GM12878 (cell line): Measurements from ENCODE around the gene ARHGDIA. TPM values are rescaled to one million over a fixed set of nuclear protein-coding genes. Genes with fewer than 3 reads are reported as not detected.

Experiments
- ATAC-seq: fragments of 200-7000 bp; cut with Tn5 transposase; 3 replicates; pipeline ENCODE4 v1.9.1; 2020; ENCODE audit warnings: mild to moderate bottlenecking, moderate library complexity
- BruUV-seq: library from RNA; stranded (reverse); fragments of 400-500 nt; replicated peaks from 2 replicates; lab custom pipeline; 2021; lab: Mats Ljungman, UMichigan
- CTCF ChIA-PET: fragments of 300-600 bp; sonication (Branson Sonifier 250); formaldehyde crosslinking; extraction: SDS; loops from one replicate; lab custom pipeline; 2021; ENCODE audit warnings: inconsistent platforms; lab: Yijun Ruan, JAX
- POLR2A ChIA-PET: fragments of 350-600 bp; formaldehyde crosslinking; extraction: SDS; loops from one replicate; lab custom pipeline; 2021; ENCODE audit warnings: inconsistent platforms; lab: Charles Lee
- RAD21 ChIA-PET: fragments of 300-600 bp; sonication (Branson Sonifier 250); formaldehyde crosslinking; loops from one replicate; lab custom pipeline; 2023; ENCODE audit warnings: antibody characterized with exemption; ENCODE audit not compliant: unreplicated experiment; lab: Charles Lee
- SMC1A ChIA-PET: fragments of 300-600 bp; sonication (Branson Sonifier 250); formaldehyde crosslinking; loops from one replicate; lab custom pipeline; 2023; ENCODE audit not compliant: unreplicated experiment, uncharacterized antibody; lab: Charles Lee
- DNase-seq: peaks from one replicate; pipeline ENCODE4 v3.0.0-alpha.2; 2011; ENCODE audit warnings: low read depth, low spot score
- FAIRE-seq: peaks from 3 replicates; lab custom pipeline; 2011; peaks lifted over from hg19 to GRCh38; lab: Jason Lieb, UNC
- H2AFZ ChIP-seq: 2 replicates; pipeline ENCODE4 v1.6.0; 2011; ENCODE audit warnings: low read depth, low read length, control low read depth; ENCODE audit not compliant: control insufficient read depth
- H3K27ac ChIP-seq: 2 replicates; pipeline ENCODE4 v1.5.1; 2011; ENCODE audit warnings: control low read depth; ENCODE audit not compliant: control insufficient read depth, insufficient read depth
- H3K27me3 ChIP-seq, 2 experiments: replicated peaks in 1 of 2; 2 replicates each; pipeline versions ENCODE4 v1.6.0 to v1.6.1; 2011; ENCODE audit warnings: low read length in 1 of 2; ENCODE audit not compliant: control insufficient read depth in 2 of 2, insufficient read depth in 2 of 2
- H3K36me3 ChIP-seq, 2 experiments: 2 replicates each; pipeline ENCODE4 v1.5.1; 2011; ENCODE audit warnings: low read length in 1 of 2; ENCODE audit not compliant: control insufficient read depth in 2 of 2, insufficient read depth in 2 of 2
- H3K4me1 ChIP-seq: 2 replicates; pipeline ENCODE4 v1.6.1; 2011; ENCODE audit warnings: mild to moderate bottlenecking, low read length, moderate library complexity, mixed read lengths; ENCODE audit not compliant: control insufficient read depth, insufficient read depth
- H3K4me2 ChIP-seq: 2 replicates; pipeline ENCODE4 v1.6.0; 2011; ENCODE audit warnings: control low read depth; ENCODE audit not compliant: control insufficient read depth, insufficient read depth
- H3K4me3 ChIP-seq: fragments of 200-600 bp; sonication (generic); 2 replicates; pipeline ENCODE4 v1.5.1; 2016
- H3K79me2 ChIP-seq: 2 replicates; pipeline ENCODE4 v1.6.0; 2011; ENCODE audit warnings: low read length; ENCODE audit not compliant: control insufficient read depth, insufficient read depth
- H3K9ac ChIP-seq: 2 replicates; pipeline ENCODE4 v1.8.0; 2011; ENCODE audit warnings: low read length, control low read depth, mixed read lengths; ENCODE audit not compliant: control insufficient read depth, insufficient read depth
- H3K9me3 ChIP-seq: replicated peaks from 3 replicates; pipeline ENCODE4 v1.5.1; 2011; ENCODE audit warnings: mild to moderate bottlenecking, low read length; ENCODE audit not compliant: control insufficient read depth, insufficient read depth
- H4K20me1 ChIP-seq: 2 replicates; pipeline ENCODE4 v1.6.0; 2011; ENCODE audit not compliant: control insufficient read depth, insufficient read depth
- BCL11A ChIP-seq: IDR thresholded peaks from 2 replicates; pipeline ENCODE4 v1.6.1; 2011; ENCODE audit warnings: low read depth, low read length
- BHLHE40 ChIP-seq, 2 experiments: fragments of 450-650 bp in 1 of 2; IDR thresholded peaks; 2 replicates each; pipeline ENCODE4 v1.6.1; 2011 to 2017; ENCODE audit warnings: low read depth in 2 of 2, borderline replicate concordance in 1 of 2, improper control_type of control experiment in 1 of 2, low read length in 1 of 2, mild to moderate bottlenecking in 1 of 2
- BRCA1 ChIP-seq: IDR thresholded peaks from 2 replicates; pipeline ENCODE4 v1.6.1; 2011; ENCODE audit warnings: low read depth, low read length, improper control_type of control experiment
- HDGF ChIP-seq: fragments of 450-650 bp; IDR thresholded peaks from 2 replicates; pipeline ENCODE4 v1.6.1; 2016; ENCODE audit warnings: antibody characterized with exemption
- MEF2A ChIP-seq: IDR thresholded peaks from 2 replicates; pipeline ENCODE4 v1.6.1; 2011; ENCODE audit warnings: low read depth, mild to moderate bottlenecking, low read length, moderate library complexity; ENCODE audit not compliant: insufficient read depth
- MEF2B ChIP-seq: fragments of 450-650 bp; IDR thresholded peaks from 2 replicates; pipeline ENCODE4 v1.6.1; 2018; ENCODE audit warnings: mild to moderate bottlenecking, moderate library complexity; ENCODE audit not compliant: partially characterized antibody, poor library complexity, severe bottlenecking
- MYB ChIP-seq: fragments of 150-350 bp; IDR thresholded peaks from 2 replicates; pipeline ENCODE4 v1.6.1; 2014; ENCODE audit warnings: mild to moderate bottlenecking, low read depth, low read length, borderline replicate concordance
- NRF1 ChIP-seq: conservative IDR thresholded peaks from 2 replicates; pipeline ENCODE4 v1.6.1; 2011; ENCODE audit warnings: mild to moderate bottlenecking, low read depth, low read length, improper control_type of control experiment
- PML ChIP-seq: IDR thresholded peaks from 2 replicates; pipeline ENCODE4 v1.6.1; 2012; ENCODE audit warnings: low read length, inconsistent platforms
- POLR2A ChIP-seq: IDR thresholded peaks from 2 replicates; pipeline ENCODE4 v1.6.1; 2011; ENCODE audit warnings: low read depth, mild to moderate bottlenecking, low read length
- SREBF1 ChIP-seq: IDR thresholded peaks from 2 replicates; pipeline ENCODE4 v1.6.1; 2012; ENCODE audit warnings: mild to moderate bottlenecking, low read length
- WGBS: methylation state at CpG from one replicate; pipeline ENCODE4 v1.1.6; 2016; ENCODE audit warnings: low lambda C conversion rate; ENCODE audit not compliant: insufficient replicate concordance, insufficient coverage; ENCODE audit errors: missing lambda C conversion rate; 5-methylcytosine and 5-hydroxymethylcytosine counted together
- in situ Hi-C: fragments of 300-500 bp; cut with MboI; formaldehyde crosslinking; loops from 9 replicates; pipeline ENCODE4 v1.14.3; 2018; ENCODE audit warnings: mixed read lengths
- intact Hi-C: fragments of 100-400 bp; cut with micrococcal nuclease; formaldehyde crosslinking; loops from one replicate; pipeline ENCODE4 v1.14.2; 2022; ENCODE audit not compliant: unreplicated experiment
- polyA plus RNA-seq, 11 experiments: library from polyadenylated mRNA; depleted of rRNA in 4 of 11; unstranded in 6 of 11; stranded (reverse) in 5 of 11; fragments of >200 nt; fragmentation: Nextera tagmentation in 4 of 11; fragmentation: Illumina TruSeq in 1 of 11; extraction: Ambion mirVana in 4 of 11; extraction: Trizol in 1 of 11; gene quantifications; 1 replicate in 1 of 11; 2 replicates in 10 of 11; pipeline versions ENCODE4 v1.2.1 to v1.2.3, GENCODE V29; 2011 to 2016; ENCODE audit warnings: inconsistent platforms in 2 of 11, missing spikeins in 2 of 11, low read depth in 1 of 11
- total RNA-seq, 4 experiments: library from RNA; depleted of rRNA in 3 of 4; stranded (reverse); fragments of >200 nt in 3 of 4; fragmentation: Illumina TruSeq in 1 of 4; extraction: Trizol in 1 of 4; gene quantifications; 2 replicates each; pipeline versions ENCODE4 v1.2.1 to v1.2.3, GENCODE V29; 2013 to 2021
- TF ChIP-seq, protein P1 (sequence below): fragments of 450-650 bp; IDR thresholded peaks from 2 replicates; pipeline ENCODE4 v1.6.1; 2017; ENCODE audit warnings: mild to moderate bottlenecking, moderate library complexity

ARHGDIA gene
- total and polyA plus RNA-seq, 10 of the 15 experiments (the other 5 are each of a cell fraction or from before 2014, with no cell fraction given), result 17.9 to 552 (median 169) TPM

DNA sequence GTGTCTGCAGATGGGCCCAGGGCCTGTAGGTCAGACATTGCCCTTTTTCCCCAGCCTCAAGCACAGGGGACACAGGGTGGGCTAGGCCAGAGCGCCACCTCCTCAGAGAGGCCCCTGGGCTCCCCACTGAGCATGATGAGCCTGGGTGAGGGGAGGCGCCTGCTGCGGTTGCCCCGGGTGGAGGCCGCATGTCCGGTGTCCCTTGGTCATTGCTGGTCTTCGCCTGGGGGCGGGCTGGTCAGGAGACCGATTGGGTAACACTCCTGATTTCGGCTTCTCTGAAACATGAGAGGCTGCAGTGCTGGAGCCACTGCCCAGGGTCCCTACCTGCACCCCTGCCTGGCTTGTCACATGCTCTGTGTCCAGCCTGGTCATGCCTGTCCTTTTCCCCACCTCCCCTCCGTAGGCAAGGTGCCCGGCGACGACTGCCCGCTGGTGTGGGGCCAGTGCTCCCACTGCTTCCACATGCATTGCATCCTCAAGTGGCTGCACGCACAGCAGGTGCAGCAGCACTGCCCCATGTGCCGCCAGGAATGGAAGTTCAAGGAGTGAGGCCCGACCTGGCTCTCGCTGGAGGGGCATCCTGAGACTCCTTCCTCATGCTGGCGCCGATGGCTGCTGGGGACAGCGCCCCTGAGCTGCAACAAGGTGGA lies 28.5 kb upstream of the ARHGDIA start:
- FAIRE-seq (no peak), ATAC-seq (no peak), DNase-seq (no peak)
- WGBS, result 96% methylated on average over 21 of the region's 22 CpGs
- Histone ChIP-seq H3K27ac (no peak overlapping the region), H3K9me3 (no peaks in the 10 kb centered on the region), H3K4me2 (no peak overlapping the region), H3K36me3 (peaks cover 3 to 14% of the 10 kb centered on the region in 2 experiments; a peak in 3 of 4 replicates), H3K79me2 (no peaks in the 10 kb centered on the region), H3K4me1 (no peaks in the 10 kb centered on the region), H2AFZ (no peak overlapping the region), H3K27me3 (no peaks in the 10 kb centered on the region; a peak in 1 of 4 replicates), H3K4me3 (no peak overlapping the region), H3K9ac (no peak overlapping the region), H4K20me1 (no peaks in the 10 kb centered on the region)
- TF ChIP-seq POLR2A (peak; percentile 52), PML (no peak)
- intact Hi-C loops, result no loop called here
- BruUV-seq, result no TSS peak
- in situ Hi-C loops, result no loop called here
- ChIA-PET POLR2A (no interaction called here), SMC1A (no interaction called here), CTCF (no interaction called here), RAD21 (no interaction called here)

DNA sequence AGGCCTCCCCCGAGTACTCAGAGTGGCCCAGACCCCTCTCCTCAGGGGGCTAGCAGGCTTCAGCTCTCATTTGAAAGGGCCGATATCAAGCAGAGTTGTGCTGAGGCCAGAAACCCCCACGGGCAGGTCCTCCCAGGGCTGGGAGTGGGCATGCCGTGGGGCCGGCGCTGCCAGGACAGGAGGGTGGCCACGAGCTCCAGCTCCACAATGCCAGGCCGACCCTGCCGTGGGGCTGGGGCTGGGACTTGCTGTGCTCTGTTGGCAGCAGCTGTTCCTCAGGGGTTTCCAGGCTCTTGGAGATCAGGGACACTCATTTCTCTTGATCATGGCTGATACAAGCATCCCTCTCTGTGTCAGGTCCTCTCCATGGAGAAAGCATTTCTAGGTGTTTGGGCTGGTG lies 27.7 kb upstream of the ARHGDIA start:
- BruUV-seq, result no TSS peak
- Histone ChIP-seq H3K27ac (no peak overlapping the region), H3K4me3 (no peak overlapping the region), H3K79me2 (peaks cover 3% of the 10 kb centered on the region), H3K9me3 (no peaks in the 10 kb centered on the region), H3K4me1 (peaks cover 5% of the 10 kb centered on the region), H4K20me1 (no peaks in the 10 kb centered on the region), H3K9ac (no peak overlapping the region), H2AFZ (no peak overlapping the region), H3K36me3 (peaks cover 3 to 14% of the 10 kb centered on the region in 2 experiments; a peak in 3 of 4 replicates), H3K4me2 (no peak overlapping the region), H3K27me3 (no peaks in the 10 kb centered on the region; a peak in 1 of 4 replicates)
- ChIA-PET SMC1A (no interaction called here), RAD21 (no interaction called here), POLR2A (no interaction called here), CTCF (no interaction called here)
- no peak for FAIRE-seq
- in situ Hi-C loops, result no loop called here
- no peak for DNase-seq
- WGBS, result 86% methylated on average over 8 of the region's 9 CpGs
- intact Hi-C loops, result no loop called here
- no peak for ATAC-seq
- TF ChIP-seq MEF2B (no peak), BHLHE40 (IDR thresholded peaks at IDR 0.05; ENCODE audit: borderline replicate concordance in 1 of 2, low read depth in 2 of 2, low read length in 1 of 2) (no peak), HDGF (no peak), NRF1 (no peak), MYB (no peak), MEF2A (no peak), SREBF1 (no peak), BRCA1 (no peak), BCL11A (no peak)
- TF ChIP-seq, protein P1, sequence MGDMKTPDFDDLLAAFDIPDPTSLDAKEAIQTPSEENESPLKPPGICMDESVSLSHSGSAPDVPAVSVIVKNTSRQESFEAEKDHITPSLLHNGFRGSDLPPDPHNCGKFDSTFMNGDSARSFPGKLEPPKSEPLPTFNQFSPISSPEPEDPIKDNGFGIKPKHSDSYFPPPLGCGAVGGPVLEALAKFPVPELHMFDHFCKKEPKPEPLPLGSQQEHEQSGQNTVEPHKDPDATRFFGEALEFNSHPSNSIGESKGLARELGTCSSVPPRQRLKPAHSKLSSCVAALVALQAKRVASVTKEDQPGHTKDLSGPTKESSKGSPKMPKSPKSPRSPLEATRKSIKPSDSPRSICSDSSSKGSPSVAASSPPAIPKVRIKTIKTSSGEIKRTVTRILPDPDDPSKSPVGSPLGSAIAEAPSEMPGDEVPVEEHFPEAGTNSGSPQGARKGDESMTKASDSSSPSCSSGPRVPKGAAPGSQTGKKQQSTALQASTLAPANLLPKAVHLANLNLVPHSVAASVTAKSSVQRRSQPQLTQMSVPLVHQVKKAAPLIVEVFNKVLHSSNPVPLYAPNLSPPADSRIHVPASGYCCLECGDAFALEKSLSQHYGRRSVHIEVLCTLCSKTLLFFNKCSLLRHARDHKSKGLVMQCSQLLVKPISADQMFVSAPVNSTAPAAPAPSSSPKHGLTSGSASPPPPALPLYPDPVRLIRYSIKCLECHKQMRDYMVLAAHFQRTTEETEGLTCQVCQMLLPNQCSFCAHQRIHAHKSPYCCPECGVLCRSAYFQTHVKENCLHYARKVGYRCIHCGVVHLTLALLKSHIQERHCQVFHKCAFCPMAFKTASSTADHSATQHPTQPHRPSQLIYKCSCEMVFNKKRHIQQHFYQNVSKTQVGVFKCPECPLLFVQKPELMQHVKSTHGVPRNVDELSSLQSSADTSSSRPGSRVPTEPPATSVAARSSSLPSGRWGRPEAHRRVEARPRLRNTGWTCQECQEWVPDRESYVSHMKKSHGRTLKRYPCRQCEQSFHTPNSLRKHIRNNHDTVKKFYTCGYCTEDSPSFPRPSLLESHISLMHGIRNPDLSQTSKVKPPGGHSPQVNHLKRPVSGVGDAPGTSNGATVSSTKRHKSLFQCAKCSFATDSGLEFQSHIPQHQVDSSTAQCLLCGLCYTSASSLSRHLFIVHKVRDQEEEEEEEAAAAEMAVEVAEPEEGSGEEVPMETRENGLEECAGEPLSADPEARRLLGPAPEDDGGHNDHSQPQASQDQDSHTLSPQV, result no peak
